Panc1 (cell line): ENCODE data around the gene PPARD. TPM values are rescaled to one million over a fixed set of nuclear protein-coding genes. Genes with fewer than 3 reads are reported as not detected.

ENCODE experiments used
- ATAC-seq: fragments of 200-7000 bp; cut with Tn5 transposase; 2 replicates; pipeline ENCODE4 v1.9.1; 2020; ENCODE audit warnings: mild to moderate bottlenecking, moderate library complexity
- BruUV-seq: library from RNA; stranded (reverse); fragments of 400-500 nt; replicated peaks from 2 replicates; lab custom pipeline; 2021; lab: Mats Ljungman, UMichigan
- CTCF ChIA-PET: fragments of 300-600 bp; sonication (Branson Sonifier 250); formaldehyde crosslinking; loops from one replicate; lab custom pipeline; 2022; ENCODE audit warnings: antibody characterized with exemption; lab: Charles Lee
- POLR2A ChIA-PET: fragments of 300-600 bp; sonication (Branson Sonifier 250); formaldehyde crosslinking; loops from one replicate; lab custom pipeline; 2022; ENCODE audit warnings: antibody characterized with exemption; lab: Charles Lee
- DNase-seq: peaks from one replicate; pipeline ENCODE4 v3.0.0-alpha.2; 2010; ENCODE audit warnings: low read depth, low spot score
- H3K27ac ChIP-seq: 2 replicates; pipeline ENCODE4 v1.5.1; 2011; ENCODE audit warnings: mild to moderate bottlenecking, low read length, inconsistent platforms
- H3K27me3 ChIP-seq: fragments of 200-500 bp; sonication (Bioruptor generic); 2 replicates; pipeline ENCODE4 v1.6.0; 2014; ENCODE audit warnings: low read length, inconsistent platforms; ENCODE audit not compliant: control insufficient read depth, insufficient read depth
- H3K36me3 ChIP-seq: fragments of 200-500 bp; sonication (Bioruptor generic); 2 replicates; pipeline ENCODE4 v1.5.1; 2014; ENCODE audit warnings: inconsistent platforms, mild to moderate bottlenecking, low read length, moderate library complexity; ENCODE audit not compliant: control insufficient read depth, insufficient read depth
- H3K4me1 ChIP-seq: 2 replicates; pipeline ENCODE4 v1.5.1; 2011; ENCODE audit warnings: inconsistent platforms, mild to moderate bottlenecking, low read length, moderate library complexity; ENCODE audit not compliant: control insufficient read depth, insufficient read depth
- H3K4me3 ChIP-seq, 2 experiments: 2 replicates each; pipeline ENCODE4 v1.5.1; 2011 to 2012; ENCODE audit warnings: low read depth in 2 of 2, low read length in 2 of 2, mild to moderate bottlenecking in 2 of 2, inconsistent platforms in 1 of 2, moderate library complexity in 1 of 2
- H3K9me3 ChIP-seq: fragments of 200-500 bp; sonication (Bioruptor generic); 2 replicates; pipeline ENCODE4 v1.5.1; 2014; ENCODE audit warnings: low read depth, mild to moderate bottlenecking, inconsistent platforms, low read length, moderate library complexity; ENCODE audit not compliant: control insufficient read depth, insufficient read depth
- POLR2AphosphoS5 ChIP-seq: IDR thresholded peaks from 2 replicates; pipeline ENCODE4 v1.6.1; 2012; ENCODE audit warnings: mild to moderate bottlenecking, low read depth, low read length, moderate library complexity
- SIN3A ChIP-seq: IDR thresholded peaks from 2 replicates; pipeline ENCODE4 v1.6.1; 2012; ENCODE audit warnings: low read depth, mild to moderate bottlenecking, low read length, moderate library complexity, borderline replicate concordance; ENCODE audit not compliant: insufficient read depth
- TCF7L2 ChIP-seq: IDR thresholded peaks from 2 replicates; pipeline ENCODE4 v1.6.1; 2011; ENCODE audit warnings: mild to moderate bottlenecking, low read depth, low read length, inconsistent platforms
- in situ Hi-C: cut with HindIII; loops from 2 replicates; pipeline ENCODE4 v1.10.0; 2016; ENCODE audit warnings: low sequenced_read_pairs, low pct_unique_long_range_greater_than_20kb
- intact Hi-C: fragments of 100-400 bp; cut with micrococcal nuclease; formaldehyde crosslinking; loops from one replicate; pipeline ENCODE4 v1.10.0; 2022; ENCODE audit not compliant: unreplicated experiment
- total RNA-seq: library from RNA; stranded (reverse); gene quantifications from one replicate; pipeline ENCODE4 v1.2.1, GENCODE V29; 2021; ENCODE audit not compliant: unreplicated experiment
- TF ChIP-seq, protein P1 (sequence below), 2 experiments: IDR thresholded peaks; 2 replicates each; pipeline ENCODE4 v1.6.1; 2011 to 2012; ENCODE audit warnings: low read depth in 2 of 2, control low read depth in 1 of 2, low read length in 1 of 2, mild to moderate bottlenecking in 1 of 2, moderate library complexity in 1 of 2; ENCODE audit not compliant: insufficient read depth in 1 of 2
- TF ChIP-seq, protein P2 (sequence below): fragments of 450-650 bp; IDR thresholded peaks from 2 replicates; pipeline ENCODE4 v1.5.1; 2017; ENCODE audit warnings: mild to moderate bottlenecking

The PPARD gene
- total RNA-seq, 1 experiment from 2014 or later = 14.4 TPM

- ATAC-seq (no peak), DNase-seq (no peak)
- no peaks in the 10 kb centered on the region for H3K27me3 ChIP-seq
- no TSS peak for BruUV-seq
- ChIA-PET POLR2A (no interaction called here), CTCF (interaction anchor here (0.6 kb wide), 1 partner anchor 51 kb away, joined by 3 read pairs; the partner anchor contains the start of gene FANCE)
- no peaks in the 10 kb centered on the region for H3K36me3 ChIP-seq
- H3K4me1 ChIP-seq = no peaks in the 10 kb centered on the region
- intact Hi-C loops = no loop called here
- TF ChIP-seq SIN3A (no peak), TCF7L2 (no peak), POLR2AphosphoS5 (no peak)
- TF ChIP-seq, protein P1, sequence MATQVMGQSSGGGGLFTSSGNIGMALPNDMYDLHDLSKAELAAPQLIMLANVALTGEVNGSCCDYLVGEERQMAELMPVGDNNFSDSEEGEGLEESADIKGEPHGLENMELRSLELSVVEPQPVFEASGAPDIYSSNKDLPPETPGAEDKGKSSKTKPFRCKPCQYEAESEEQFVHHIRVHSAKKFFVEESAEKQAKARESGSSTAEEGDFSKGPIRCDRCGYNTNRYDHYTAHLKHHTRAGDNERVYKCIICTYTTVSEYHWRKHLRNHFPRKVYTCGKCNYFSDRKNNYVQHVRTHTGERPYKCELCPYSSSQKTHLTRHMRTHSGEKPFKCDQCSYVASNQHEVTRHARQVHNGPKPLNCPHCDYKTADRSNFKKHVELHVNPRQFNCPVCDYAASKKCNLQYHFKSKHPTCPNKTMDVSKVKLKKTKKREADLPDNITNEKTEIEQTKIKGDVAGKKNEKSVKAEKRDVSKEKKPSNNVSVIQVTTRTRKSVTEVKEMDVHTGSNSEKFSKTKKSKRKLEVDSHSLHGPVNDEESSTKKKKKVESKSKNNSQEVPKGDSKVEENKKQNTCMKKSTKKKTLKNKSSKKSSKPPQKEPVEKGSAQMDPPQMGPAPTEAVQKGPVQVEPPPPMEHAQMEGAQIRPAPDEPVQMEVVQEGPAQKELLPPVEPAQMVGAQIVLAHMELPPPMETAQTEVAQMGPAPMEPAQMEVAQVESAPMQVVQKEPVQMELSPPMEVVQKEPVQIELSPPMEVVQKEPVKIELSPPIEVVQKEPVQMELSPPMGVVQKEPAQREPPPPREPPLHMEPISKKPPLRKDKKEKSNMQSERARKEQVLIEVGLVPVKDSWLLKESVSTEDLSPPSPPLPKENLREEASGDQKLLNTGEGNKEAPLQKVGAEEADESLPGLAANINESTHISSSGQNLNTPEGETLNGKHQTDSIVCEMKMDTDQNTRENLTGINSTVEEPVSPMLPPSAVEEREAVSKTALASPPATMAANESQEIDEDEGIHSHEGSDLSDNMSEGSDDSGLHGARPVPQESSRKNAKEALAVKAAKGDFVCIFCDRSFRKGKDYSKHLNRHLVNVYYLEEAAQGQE (IDR thresholded peaks at IDR 0.05; ENCODE audit: insufficient read depth in 1 of 2, low read depth in 2 of 2, low read length in 1 of 2) = no peak
- TF ChIP-seq, protein P2, sequence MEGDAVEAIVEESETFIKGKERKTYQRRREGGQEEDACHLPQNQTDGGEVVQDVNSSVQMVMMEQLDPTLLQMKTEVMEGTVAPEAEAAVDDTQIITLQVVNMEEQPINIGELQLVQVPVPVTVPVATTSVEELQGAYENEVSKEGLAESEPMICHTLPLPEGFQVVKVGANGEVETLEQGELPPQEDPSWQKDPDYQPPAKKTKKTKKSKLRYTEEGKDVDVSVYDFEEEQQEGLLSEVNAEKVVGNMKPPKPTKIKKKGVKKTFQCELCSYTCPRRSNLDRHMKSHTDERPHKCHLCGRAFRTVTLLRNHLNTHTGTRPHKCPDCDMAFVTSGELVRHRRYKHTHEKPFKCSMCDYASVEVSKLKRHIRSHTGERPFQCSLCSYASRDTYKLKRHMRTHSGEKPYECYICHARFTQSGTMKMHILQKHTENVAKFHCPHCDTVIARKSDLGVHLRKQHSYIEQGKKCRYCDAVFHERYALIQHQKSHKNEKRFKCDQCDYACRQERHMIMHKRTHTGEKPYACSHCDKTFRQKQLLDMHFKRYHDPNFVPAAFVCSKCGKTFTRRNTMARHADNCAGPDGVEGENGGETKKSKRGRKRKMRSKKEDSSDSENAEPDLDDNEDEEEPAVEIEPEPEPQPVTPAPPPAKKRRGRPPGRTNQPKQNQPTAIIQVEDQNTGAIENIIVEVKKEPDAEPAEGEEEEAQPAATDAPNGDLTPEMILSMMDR = no peak
- H3K9me3 ChIP-seq = no peaks in the 10 kb centered on the region
- no peak overlapping the region for H3K27ac ChIP-seq
- H3K4me3 ChIP-seq = no peak overlapping the region
- in situ Hi-C loops = no loop called here
Measured at GRCh38 chr6:35401514-35401913, 59.2 kb downstream of the PPARD start.

GRCh38 chr6:35402136-35402855 is 59.9 kb downstream of the PPARD start:
- ATAC-seq (no peak), DNase-seq (no peak)
- TF ChIP-seq POLR2AphosphoS5 = no peak
- Histone ChIP-seq H3K4me1 (no peaks in the 10 kb centered on the region), H3K27ac (no peak overlapping the region), H3K9me3 (no peaks in the 10 kb centered on the region), H3K27me3 (no peaks in the 10 kb centered on the region), H3K4me3 (no peak overlapping the region), H3K36me3 (no peaks in the 10 kb centered on the region)
- intact Hi-C loops (no loop called here), in situ Hi-C loops (no loop called here)
- ChIA-PET CTCF (interaction anchor here (0.6 kb wide), 1 partner anchor 50 kb away, joined by 3 read pairs; the partner anchor contains the start of gene FANCE), POLR2A (no interaction called here)
- BruUV-seq = no TSS peak

DNA sequence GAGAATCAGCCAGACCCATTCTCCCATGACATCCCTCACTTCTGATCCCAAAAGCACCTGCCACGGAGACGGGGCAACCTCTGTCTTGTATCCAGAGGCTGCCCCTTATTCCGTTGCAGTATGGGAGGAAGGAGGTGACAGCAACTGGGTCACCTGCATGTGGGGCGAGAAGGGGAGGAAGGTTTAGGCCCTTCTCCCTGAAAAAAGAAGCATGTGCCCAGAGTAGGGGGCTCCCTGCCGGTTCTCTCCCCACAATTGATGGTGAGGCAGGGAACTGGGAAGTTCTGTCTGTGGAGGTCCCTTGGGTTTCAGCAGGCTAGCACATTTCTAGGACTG is 60.5 kb downstream of the PPARD start:
- no peak overlapping the region for H3K4me3 ChIP-seq
- POLR2A ChIA-PET = no interaction called here
- in situ Hi-C loops = no loop called here
- no peak for TF ChIP-seq POLR2AphosphoS5
- TF ChIP-seq, protein P1 (IDR thresholded peaks at IDR 0.05; ENCODE audit: insufficient read depth in 1 of 2, low read depth in 2 of 2, low read length in 1 of 2) = no peak
- no peak for TF ChIP-seq SIN3A
- no peak for TF ChIP-seq TCF7L2
- TF ChIP-seq, protein P2 = no peak
- CTCF ChIA-PET = no interaction called here
- H3K4me1 ChIP-seq = no peaks in the 10 kb centered on the region
- no peak for DNase-seq
- intact Hi-C loops = no loop called here
- ATAC-seq = no peak
- BruUV-seq = no TSS peak
- H3K27ac ChIP-seq = no peak overlapping the region
- H3K9me3 ChIP-seq = no peaks in the 10 kb centered on the region
- H3K36me3 ChIP-seq = no peaks in the 10 kb centered on the region
- no peaks in the 10 kb centered on the region for H3K27me3 ChIP-seq
